Measurements from ENCODE around the gene LMBRD2. TPM values are rescaled to one million over a fixed set of nuclear protein-coding genes. Genes with fewer than 3 reads are reported as not detected.
"Not testable (repeated sequence)": the region's sequence is repeated elsewhere in the genome, so short reads cannot be mapped to it uniquely, and the experiment has no call there.

Gene LMBRD2
- total and polyA plus RNA-seq, 2 donors (not counting 1 experiment from before 2014, with no cell fraction given): 2.1 to 10.0 TPM

DNA sequence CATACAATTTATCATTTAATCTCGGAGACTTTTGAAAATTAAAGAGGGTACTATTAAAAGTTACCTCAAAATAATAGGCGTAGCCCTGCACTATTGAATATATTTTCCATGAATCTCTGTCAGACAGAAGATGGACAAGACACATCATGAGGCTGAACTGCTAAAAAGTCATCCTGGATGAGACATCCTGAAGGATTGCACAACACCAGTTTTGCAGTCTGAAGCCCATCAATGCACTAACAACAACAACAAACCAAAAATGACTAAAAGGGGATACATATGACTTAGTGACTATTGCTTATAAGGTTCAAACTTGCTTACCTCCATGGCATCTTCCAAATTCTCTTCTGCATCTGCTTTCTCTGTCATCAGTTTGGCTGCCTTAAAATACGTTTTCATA is 15.7 kb downstream of the LMBRD2 start:
- ChIA-PET CTCF (no interaction called here), POLR2A (no interaction called here)
- Histone ChIP-seq H3K79me2 (ENCODE audit: control insufficient read depth, insufficient read depth, low read length) (no peaks in the 10 kb centered on the region), H3K36me3 (replicated peaks in 1 of 2; ENCODE audit: control extremely low read depth in 1 of 2, control insufficient read depth in 1 of 2, extremely low read depth in 1 of 2, insufficient read depth in 2 of 2, low read length in 1 of 2) (peaks cover 0 to 23% of the 10 kb centered on the region in 2 experiments), H3K4me3 (ENCODE audit: control extremely low read depth in 1 of 5, extremely low read depth in 1 of 5, insufficient read depth in 1 of 5, low read depth in 2 of 5, low read length in 4 of 5) (no peak overlapping the region), H4K20me1 (ENCODE audit: control insufficient read depth, insufficient read depth, low read length, poor library complexity, severe bottlenecking) (no peaks in the 10 kb centered on the region), H3K4me2 (replicated peaks; ENCODE audit: low read depth, low read length, poor library complexity, severe bottlenecking) (no peak overlapping the region), H3K4me1 (ENCODE audit: control insufficient read depth in 2 of 2, insufficient read depth in 2 of 2, low read length in 2 of 2) (no peaks in the 10 kb centered on the region), H2AFZ (ENCODE audit: insufficient read depth, low read depth, low read length, poor library complexity, severe bottlenecking) (no peak overlapping the region), H3K9ac (ENCODE audit: low read length) (no peak overlapping the region), H3K27ac (ENCODE audit: low read length in 2 of 2) (no peak overlapping the region), H3K27me3 (replicated peaks in 1 of 4; ENCODE audit: control extremely low read depth in 1 of 4, control insufficient read depth in 3 of 4, insufficient read depth in 4 of 4, low read length in 3 of 4) (no peaks in the 10 kb centered on the region), H3K9me3 (ENCODE audit: control extremely low read depth in 1 of 3, control insufficient read depth in 2 of 3, insufficient read depth in 1 of 3, low read length in 2 of 3) (peaks cover 0 to 18% (median 13%) of the 10 kb centered on the region in 3 donors)
- intact Hi-C loops (cut with micrococcal nuclease): no loop called here
- Mint-ChIP-seq H3K4me1 (no peaks in the 10 kb centered on the region), H3K27ac (peak overlapping the region; percentile 61), H3K4me3 (no peak overlapping the region), H3K27me3 (no peaks in the 10 kb centered on the region), H3K9me3 (ENCODE audit: insufficient read depth) (no peaks in the 10 kb centered on the region)
- DNase-seq (no peak), ATAC-seq (ENCODE audit: low read depth) (no peak)
- WGBS (ENCODE audit: insufficient coverage): 100% methylated on average over 1 of the region's 3 CpGs
- TF ChIP-seq, protein P1, sequence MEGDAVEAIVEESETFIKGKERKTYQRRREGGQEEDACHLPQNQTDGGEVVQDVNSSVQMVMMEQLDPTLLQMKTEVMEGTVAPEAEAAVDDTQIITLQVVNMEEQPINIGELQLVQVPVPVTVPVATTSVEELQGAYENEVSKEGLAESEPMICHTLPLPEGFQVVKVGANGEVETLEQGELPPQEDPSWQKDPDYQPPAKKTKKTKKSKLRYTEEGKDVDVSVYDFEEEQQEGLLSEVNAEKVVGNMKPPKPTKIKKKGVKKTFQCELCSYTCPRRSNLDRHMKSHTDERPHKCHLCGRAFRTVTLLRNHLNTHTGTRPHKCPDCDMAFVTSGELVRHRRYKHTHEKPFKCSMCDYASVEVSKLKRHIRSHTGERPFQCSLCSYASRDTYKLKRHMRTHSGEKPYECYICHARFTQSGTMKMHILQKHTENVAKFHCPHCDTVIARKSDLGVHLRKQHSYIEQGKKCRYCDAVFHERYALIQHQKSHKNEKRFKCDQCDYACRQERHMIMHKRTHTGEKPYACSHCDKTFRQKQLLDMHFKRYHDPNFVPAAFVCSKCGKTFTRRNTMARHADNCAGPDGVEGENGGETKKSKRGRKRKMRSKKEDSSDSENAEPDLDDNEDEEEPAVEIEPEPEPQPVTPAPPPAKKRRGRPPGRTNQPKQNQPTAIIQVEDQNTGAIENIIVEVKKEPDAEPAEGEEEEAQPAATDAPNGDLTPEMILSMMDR (IDR thresholded peaks at IDR 0.05): no peak
- no peak for TF ChIP-seq EZH2 (IDR thresholded peaks at IDR 0.05; ENCODE audit: borderline replicate concordance, insufficient read depth, low read depth, low read length, poor library complexity, severe bottlenecking)

DNA sequence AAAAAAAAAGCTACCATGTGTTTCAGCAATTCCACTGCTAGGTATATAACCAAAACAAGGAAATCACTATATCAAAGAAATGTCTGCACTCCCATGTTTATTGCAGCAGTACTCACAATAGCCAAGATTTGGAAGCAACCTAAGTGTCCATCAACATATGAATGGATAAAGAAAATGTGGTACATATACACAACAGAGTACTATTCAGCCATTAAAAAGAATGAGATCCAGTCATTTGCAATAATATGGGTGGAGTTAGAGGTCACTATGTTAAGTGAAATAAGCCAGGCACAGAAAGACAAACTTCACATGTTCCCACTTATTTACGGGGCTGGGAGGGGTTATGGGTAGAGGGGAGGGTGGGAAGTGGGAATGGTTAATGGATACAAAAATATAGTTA is 18.7 kb downstream of the LMBRD2 start:
- H3K27me3 ChIP-seq (replicated peaks in 1 of 4; ENCODE audit: control extremely low read depth in 1 of 4, control insufficient read depth in 3 of 4, insufficient read depth in 4 of 4, low read length in 3 of 4); DNase-seq; H3K9me3 ChIP-seq (ENCODE audit: control extremely low read depth in 1 of 3, control insufficient read depth in 2 of 3, insufficient read depth in 1 of 3, low read length in 2 of 3); H3K4me3 Mint-ChIP-seq; H3K27me3 Mint-ChIP-seq; H3K4me1 ChIP-seq (ENCODE audit: control insufficient read depth in 2 of 2, insufficient read depth in 2 of 2, low read length in 2 of 2); intact Hi-C loops (cut with micrococcal nuclease); ATAC-seq (ENCODE audit: low read depth); POLR2A ChIA-PET; H3K4me2 ChIP-seq (replicated peaks; ENCODE audit: low read depth, low read length, poor library complexity, severe bottlenecking); H3K27ac Mint-ChIP-seq; H2AFZ ChIP-seq (ENCODE audit: insufficient read depth, low read depth, low read length, poor library complexity, severe bottlenecking); H3K4me1 Mint-ChIP-seq; H3K79me2 ChIP-seq (ENCODE audit: control insufficient read depth, insufficient read depth, low read length); H3K27ac ChIP-seq (ENCODE audit: low read length in 2 of 2); H3K9me3 Mint-ChIP-seq (ENCODE audit: insufficient read depth); H3K4me3 ChIP-seq (ENCODE audit: control extremely low read depth in 1 of 5, extremely low read depth in 1 of 5, insufficient read depth in 1 of 5, low read depth in 2 of 5, low read length in 4 of 5); H3K9ac ChIP-seq (ENCODE audit: low read length); H4K20me1 ChIP-seq (ENCODE audit: control insufficient read depth, insufficient read depth, low read length, poor library complexity, severe bottlenecking): not testable (repeated sequence)
- CTCF ChIA-PET: interaction anchor here (0.7 kb wide), 1 partner anchor 92 kb away, joined by 4 read pairs; no protein-coding TSS in a partner anchor
- no CpG with 5 or more reads among the region's 1 CpG for WGBS (ENCODE audit: insufficient coverage)
- peaks cover 0 to 19% of the 10 kb centered on the region in 2 experiments for H3K36me3 ChIP-seq (replicated peaks in 1 of 2; ENCODE audit: control extremely low read depth in 1 of 2, control insufficient read depth in 1 of 2, extremely low read depth in 1 of 2, insufficient read depth in 2 of 2, low read length in 1 of 2)

DNA sequence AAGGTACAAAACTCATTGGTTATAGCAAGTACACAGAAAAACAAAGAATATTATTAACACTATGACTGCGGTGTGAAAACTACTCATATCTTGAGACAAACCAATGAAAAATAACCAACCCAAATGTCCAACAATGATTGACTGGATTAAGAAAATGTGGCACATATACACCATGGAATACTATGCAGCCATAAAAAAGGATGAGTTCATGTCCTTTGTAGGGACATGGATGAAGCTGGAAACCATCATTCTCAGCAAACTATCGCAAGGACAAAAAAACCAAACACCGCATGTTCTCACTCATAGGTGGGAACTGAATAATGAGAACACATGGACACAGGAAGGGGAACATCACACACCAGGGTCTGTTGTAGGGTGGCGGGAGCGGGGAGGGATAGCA is 22.0 kb downstream of the LMBRD2 start:
- H3K27me3 ChIP-seq (replicated peaks in 1 of 4; ENCODE audit: control extremely low read depth in 1 of 4, control insufficient read depth in 3 of 4, insufficient read depth in 4 of 4, low read length in 3 of 4); H3K9me3 ChIP-seq (ENCODE audit: control extremely low read depth in 1 of 3, control insufficient read depth in 2 of 3, insufficient read depth in 1 of 3, low read length in 2 of 3); H3K4me2 ChIP-seq (replicated peaks; ENCODE audit: low read depth, low read length, poor library complexity, severe bottlenecking); H3K9ac ChIP-seq (ENCODE audit: low read length); H4K20me1 ChIP-seq (ENCODE audit: control insufficient read depth, insufficient read depth, low read length, poor library complexity, severe bottlenecking); H3K4me3 Mint-ChIP-seq; CTCF ChIA-PET; H3K4me1 Mint-ChIP-seq; POLR2A ChIA-PET; H3K27me3 Mint-ChIP-seq; H3K9me3 Mint-ChIP-seq (ENCODE audit: insufficient read depth); H2AFZ ChIP-seq (ENCODE audit: insufficient read depth, low read depth, low read length, poor library complexity, severe bottlenecking); H3K4me3 ChIP-seq (ENCODE audit: control extremely low read depth in 1 of 5, extremely low read depth in 1 of 5, insufficient read depth in 1 of 5, low read depth in 2 of 5, low read length in 4 of 5); H3K4me1 ChIP-seq (ENCODE audit: control insufficient read depth in 2 of 2, insufficient read depth in 2 of 2, low read length in 2 of 2); intact Hi-C loops (cut with micrococcal nuclease); H3K27ac ChIP-seq (ENCODE audit: low read length in 2 of 2); H3K36me3 ChIP-seq (replicated peaks in 1 of 2; ENCODE audit: control extremely low read depth in 1 of 2, control insufficient read depth in 1 of 2, extremely low read depth in 1 of 2, insufficient read depth in 2 of 2, low read length in 1 of 2); H3K79me2 ChIP-seq (ENCODE audit: control insufficient read depth, insufficient read depth, low read length); ATAC-seq (ENCODE audit: low read depth); H3K27ac Mint-ChIP-seq; DNase-seq: not testable (repeated sequence)
- no CpG with 5 or more reads among the region's 5 CpGs for WGBS (ENCODE audit: insufficient coverage)

Data from B cell (primary cell).